Neural cell (in vitro differentiated cells): Measurements from ENCODE around the gene TSFM.

Experiments
- EP300 ChIP-seq: fragments of 450-650 bp; conservative IDR thresholded peaks from 2 replicates; pipeline ENCODE4 v1.6.1; 2014; ENCODE audit warnings: antibody characterized with exemption, mild to moderate bottlenecking, moderate library complexity; ENCODE audit not compliant: poor library complexity, severe bottlenecking
- EZH2 ChIP-seq: fragments of 200-600, 300-800 bp; shearing (Covaris generic), sonication (generic); IDR thresholded peaks from 2 replicates; pipeline ENCODE4 v1.6.1; 2014; ENCODE audit warnings: antibody characterized with exemption, low read length, borderline replicate concordance, mild to moderate bottlenecking; ENCODE audit not compliant: insufficient read depth, poor library complexity, severe bottlenecking
- POLR2AphosphoS5 ChIP-seq: IDR thresholded peaks from 2 replicates; pipeline ENCODE4 v1.6.1; 2012
- SMC3 ChIP-seq: fragments of 450-650 bp; conservative IDR thresholded peaks from 2 replicates; pipeline ENCODE4 v1.6.1; 2014; ENCODE audit warnings: antibody characterized with exemption, mild to moderate bottlenecking, moderate library complexity; ENCODE audit not compliant: poor library complexity
- TF ChIP-seq, protein P1 (sequence below): fragments of 450-650 bp; IDR thresholded peaks from 2 replicates; pipeline ENCODE4 v1.5.1; 2014; ENCODE audit warnings: antibody characterized with exemption, mild to moderate bottlenecking, moderate library complexity; ENCODE audit not compliant: poor library complexity, severe bottlenecking

DNA sequence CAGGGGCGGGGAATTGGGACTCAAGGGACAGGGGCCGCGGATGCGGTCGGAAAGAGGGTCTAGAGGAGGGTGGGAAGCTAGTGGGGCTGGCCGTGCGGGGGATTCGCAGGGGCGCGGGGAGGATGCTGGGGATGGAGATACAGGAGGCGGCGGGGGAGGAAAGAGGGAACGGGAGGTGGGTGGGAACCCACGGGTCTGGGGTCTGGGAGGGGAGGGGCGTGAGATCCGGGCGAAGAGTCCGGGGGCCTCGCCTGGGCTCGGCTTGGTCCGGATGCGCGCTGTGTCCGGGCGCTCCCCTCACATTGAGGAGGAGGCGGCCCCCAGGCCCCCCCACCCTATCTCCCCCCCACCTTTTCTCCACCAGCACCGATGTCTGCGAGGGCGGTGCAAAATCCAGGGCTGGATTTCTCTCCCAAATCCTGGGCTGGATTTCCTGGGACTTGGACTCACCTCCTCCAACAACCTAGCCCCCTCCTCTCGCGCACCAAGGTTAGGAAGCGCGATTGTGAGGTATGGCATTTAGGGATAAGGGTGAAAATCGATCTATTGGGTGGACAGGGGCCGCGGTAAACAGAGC is 43.8 kb upstream of the TSFM start, which contains the start of gene AGAP2:
- TF ChIP-seq EP300 = no peak
- TF ChIP-seq, protein P1, sequence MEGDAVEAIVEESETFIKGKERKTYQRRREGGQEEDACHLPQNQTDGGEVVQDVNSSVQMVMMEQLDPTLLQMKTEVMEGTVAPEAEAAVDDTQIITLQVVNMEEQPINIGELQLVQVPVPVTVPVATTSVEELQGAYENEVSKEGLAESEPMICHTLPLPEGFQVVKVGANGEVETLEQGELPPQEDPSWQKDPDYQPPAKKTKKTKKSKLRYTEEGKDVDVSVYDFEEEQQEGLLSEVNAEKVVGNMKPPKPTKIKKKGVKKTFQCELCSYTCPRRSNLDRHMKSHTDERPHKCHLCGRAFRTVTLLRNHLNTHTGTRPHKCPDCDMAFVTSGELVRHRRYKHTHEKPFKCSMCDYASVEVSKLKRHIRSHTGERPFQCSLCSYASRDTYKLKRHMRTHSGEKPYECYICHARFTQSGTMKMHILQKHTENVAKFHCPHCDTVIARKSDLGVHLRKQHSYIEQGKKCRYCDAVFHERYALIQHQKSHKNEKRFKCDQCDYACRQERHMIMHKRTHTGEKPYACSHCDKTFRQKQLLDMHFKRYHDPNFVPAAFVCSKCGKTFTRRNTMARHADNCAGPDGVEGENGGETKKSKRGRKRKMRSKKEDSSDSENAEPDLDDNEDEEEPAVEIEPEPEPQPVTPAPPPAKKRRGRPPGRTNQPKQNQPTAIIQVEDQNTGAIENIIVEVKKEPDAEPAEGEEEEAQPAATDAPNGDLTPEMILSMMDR = no peak
- peak; percentile 47 for TF ChIP-seq POLR2AphosphoS5
- TF ChIP-seq EZH2 = no peak
- TF ChIP-seq SMC3 = no peak
